Breast epithelium (tissue), 4 donors: Measurements from ENCODE around the gene TMEM54. TPM values are rescaled to one million over a fixed set of nuclear protein-coding genes. Genes with fewer than 3 reads are reported as not detected.

Experiments used
- DNase-seq, 2 donors: peaks; one replicate each; pipeline ENCODE4 v3.0.0-alpha.2; 2019; ENCODE audit warnings: low spot score in 2 of 2
- H3K27ac ChIP-seq, 2 donors: fragments of 200-600 bp; sonication (generic) in 1 of 2; one replicate each; pipeline ENCODE4 v1.5.1; 2016 to 2019; ENCODE audit warnings: mild to moderate bottlenecking in 1 of 2
- H3K27me3 ChIP-seq, 2 donors: fragments of 200-600 bp; sonication (generic) in 1 of 2; one replicate each; pipeline versions ENCODE4 v1.5.1 to v1.6.0; 2017 to 2019; ENCODE audit warnings: control low read depth in 1 of 2, mild to moderate bottlenecking in 1 of 2
- H3K36me3 ChIP-seq: fragments of 200-600 bp; one replicate; pipeline ENCODE4 v1.5.1; 2019
- H3K4me1 ChIP-seq, 2 donors: fragments of 200-600 bp; sonication (generic); one replicate each; pipeline ENCODE4 v1.5.1; 2016 to 2019; ENCODE audit warnings: control low read depth in 1 of 2
- H3K4me3 ChIP-seq, 3 donors: fragments of 200-600 bp; sonication (generic); 1 replicate in 2 of 3; 2 replicates in 1 of 3; pipeline ENCODE4 v1.5.1; 2016 to 2019; ENCODE audit warnings: mild to moderate bottlenecking in 3 of 3, moderate library complexity in 2 of 3
- H3K9me3 ChIP-seq, 2 donors: fragments of 200-600 bp; sonication (generic) in 1 of 2; one replicate each; pipeline ENCODE4 v1.5.1; 2016 to 2019; ENCODE audit warnings: control low read depth in 1 of 2
- POLR2A ChIP-seq: fragments of 450-650 bp; IDR thresholded peaks from one replicate; pipeline ENCODE4 v1.6.1; 2016; ENCODE audit warnings: antibody characterized with exemption, mild to moderate bottlenecking, moderate library complexity
- POLR2AphosphoS5 ChIP-seq, 3 donors: sonication (generic); formaldehyde crosslinking; IDR thresholded peaks; one replicate each; pipeline ENCODE4 v1.6.1; 2017; ENCODE audit warnings: antibody characterized with exemption in 3 of 3
- intact Hi-C: fragments of 100-400 bp; cut with DNase I; formaldehyde crosslinking; loops from one replicate; pipeline ENCODE4 v1.15.1; 2023; ENCODE audit warnings: low total_unique reads
- total RNA-seq, 3 donors: library from RNA; depleted of rRNA; stranded (reverse); fragments of >200 nt; gene quantifications; one replicate each; pipeline ENCODE4 v1.1.0, GENCODE V29; 2016
- TF ChIP-seq, protein P1 (sequence below), 3 donors: fragments of 450-650 bp; IDR thresholded peaks; one replicate each; pipeline ENCODE4 v1.5.1; 2016 to 2017; ENCODE audit warnings: antibody characterized with exemption in 3 of 3, mild to moderate bottlenecking in 3 of 3, moderate library complexity in 3 of 3

Gene TMEM54
- total RNA-seq, 3 donors from 2014 or later = 26.9 to 109 (median 94.8) TPM

- H3K9me3 ChIP-seq = no peaks in the 10 kb centered on the region
- no peaks in the 10 kb centered on the region for H3K27me3 ChIP-seq
- no peak overlapping the region for H3K27ac ChIP-seq
- peaks cover 3 to 4% of the 10 kb centered on the region in 2 donors for H3K4me1 ChIP-seq
- TF ChIP-seq, protein P1, sequence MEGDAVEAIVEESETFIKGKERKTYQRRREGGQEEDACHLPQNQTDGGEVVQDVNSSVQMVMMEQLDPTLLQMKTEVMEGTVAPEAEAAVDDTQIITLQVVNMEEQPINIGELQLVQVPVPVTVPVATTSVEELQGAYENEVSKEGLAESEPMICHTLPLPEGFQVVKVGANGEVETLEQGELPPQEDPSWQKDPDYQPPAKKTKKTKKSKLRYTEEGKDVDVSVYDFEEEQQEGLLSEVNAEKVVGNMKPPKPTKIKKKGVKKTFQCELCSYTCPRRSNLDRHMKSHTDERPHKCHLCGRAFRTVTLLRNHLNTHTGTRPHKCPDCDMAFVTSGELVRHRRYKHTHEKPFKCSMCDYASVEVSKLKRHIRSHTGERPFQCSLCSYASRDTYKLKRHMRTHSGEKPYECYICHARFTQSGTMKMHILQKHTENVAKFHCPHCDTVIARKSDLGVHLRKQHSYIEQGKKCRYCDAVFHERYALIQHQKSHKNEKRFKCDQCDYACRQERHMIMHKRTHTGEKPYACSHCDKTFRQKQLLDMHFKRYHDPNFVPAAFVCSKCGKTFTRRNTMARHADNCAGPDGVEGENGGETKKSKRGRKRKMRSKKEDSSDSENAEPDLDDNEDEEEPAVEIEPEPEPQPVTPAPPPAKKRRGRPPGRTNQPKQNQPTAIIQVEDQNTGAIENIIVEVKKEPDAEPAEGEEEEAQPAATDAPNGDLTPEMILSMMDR (IDR thresholded peaks at IDR 0.05) = no peak
- TF ChIP-seq POLR2A (no peak), POLR2AphosphoS5 (IDR thresholded peaks at IDR 0.05) (no peak)
- no peak overlapping the region for H3K4me3 ChIP-seq
- DNase-seq = no peak
- intact Hi-C loops = no loop called here
- H3K36me3 ChIP-seq = no peaks in the 10 kb centered on the region
Measured at GRCh38 chr1:32904797-32905196, 3.6 kb upstream of the TMEM54 start.

DNA sequence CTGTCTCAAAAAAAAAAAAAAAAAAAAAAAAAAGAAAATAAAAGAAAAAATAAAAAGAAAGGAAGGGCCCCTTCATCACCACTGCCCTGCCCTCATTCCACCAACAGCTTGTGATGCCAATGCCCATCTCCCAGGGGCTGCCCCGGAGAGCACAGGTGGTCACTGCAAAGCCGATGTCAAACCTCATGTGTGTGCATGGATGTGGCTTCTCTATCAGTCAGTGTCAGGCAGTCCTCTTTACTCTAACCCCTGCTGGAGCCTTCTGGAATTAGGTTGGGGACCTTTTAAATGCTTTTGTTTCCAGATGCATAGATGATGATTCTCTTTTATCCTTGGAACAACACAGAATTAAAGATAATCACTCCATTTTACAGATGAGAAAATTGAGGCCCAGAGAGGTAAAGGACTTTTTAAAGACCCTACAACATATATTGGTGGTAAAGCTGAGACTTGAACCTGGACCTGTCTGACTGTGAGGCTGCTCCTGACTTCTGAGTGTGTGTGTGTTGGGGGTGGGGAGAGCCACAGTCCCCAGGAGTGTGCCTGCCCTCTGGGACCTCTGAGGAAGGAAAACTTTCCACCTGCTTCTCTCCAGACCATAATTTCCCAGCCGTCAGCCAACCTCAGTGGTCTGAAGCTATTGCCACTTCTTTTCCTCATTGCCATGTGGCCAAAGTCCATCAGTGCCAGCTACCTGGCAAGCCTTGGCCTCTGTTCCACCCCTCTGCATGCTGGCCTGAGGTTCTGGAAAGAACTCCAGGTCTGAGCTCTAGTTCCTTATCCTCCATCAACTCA lies 3.0 kb upstream of the TMEM54 start:
- no peaks in the 10 kb centered on the region for H3K36me3 ChIP-seq
- intact Hi-C loops = no loop called here
- TF ChIP-seq POLR2AphosphoS5 (IDR thresholded peaks at IDR 0.05) = no peak
- TF ChIP-seq, protein P1 (IDR thresholded peaks at IDR 0.05) = no peak
- DNase-seq = no peak
- H3K9me3 ChIP-seq = no peaks in the 10 kb centered on the region
- H3K27ac ChIP-seq = no peak overlapping the region
- peaks cover 3 to 4% of the 10 kb centered on the region in 2 donors for H3K4me1 ChIP-seq
- no peak overlapping the region for H3K4me3 ChIP-seq
- no peaks in the 10 kb centered on the region for H3K27me3 ChIP-seq

DNA sequence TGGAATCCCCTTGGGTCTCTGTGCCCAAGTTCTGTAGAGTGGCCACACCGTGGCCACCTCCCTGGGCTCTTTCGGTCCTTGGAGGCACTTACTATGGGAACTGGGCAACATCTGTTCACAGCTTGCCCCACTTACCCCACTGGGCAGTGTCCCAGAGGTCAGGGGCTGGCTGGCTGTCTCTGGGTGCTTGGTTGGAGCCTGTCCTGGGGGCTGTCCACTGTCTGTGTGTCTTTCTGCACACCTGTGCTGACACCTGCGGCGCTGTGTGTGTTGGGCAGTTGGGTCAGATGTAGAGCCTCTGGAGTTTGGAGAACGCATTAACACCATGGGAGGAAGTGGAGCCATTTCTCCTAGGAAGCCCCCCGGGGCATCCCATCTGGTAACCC lies 1.3 kb upstream of the TMEM54 start:
- H3K4me1 ChIP-seq = peaks cover 3 to 4% of the 10 kb centered on the region in 2 donors
- no peaks in the 10 kb centered on the region for H3K9me3 ChIP-seq
- intact Hi-C loops = no loop called here
- no peak for DNase-seq
- no peak for TF ChIP-seq POLR2A
- no peaks in the 10 kb centered on the region for H3K27me3 ChIP-seq
- H3K4me3 ChIP-seq = no peak overlapping the region
- H3K36me3 ChIP-seq = no peaks in the 10 kb centered on the region
- H3K27ac ChIP-seq = no peak overlapping the region

GRCh38 chr1:32901823-32902534 lies 790 bp upstream of the TMEM54 start:
- Histone ChIP-seq H3K27ac (peak overlapping the region; percentile 68 to 72), H3K27me3 (no peaks in the 10 kb centered on the region), H3K36me3 (no peaks in the 10 kb centered on the region), H3K4me1 (peaks cover 3 to 4% of the 10 kb centered on the region in 2 donors), H3K4me3 (peak overlapping the region; percentile 52 to 99 (median 78)), H3K9me3 (no peaks in the 10 kb centered on the region)
- intact Hi-C loops = no loop called here
- no peak for TF ChIP-seq POLR2AphosphoS5 (IDR thresholded peaks at IDR 0.05)
- TF ChIP-seq, protein P1 (IDR thresholded peaks at IDR 0.05) = no peak
- no peak for TF ChIP-seq POLR2A
- DNase-seq = no peak

DNA sequence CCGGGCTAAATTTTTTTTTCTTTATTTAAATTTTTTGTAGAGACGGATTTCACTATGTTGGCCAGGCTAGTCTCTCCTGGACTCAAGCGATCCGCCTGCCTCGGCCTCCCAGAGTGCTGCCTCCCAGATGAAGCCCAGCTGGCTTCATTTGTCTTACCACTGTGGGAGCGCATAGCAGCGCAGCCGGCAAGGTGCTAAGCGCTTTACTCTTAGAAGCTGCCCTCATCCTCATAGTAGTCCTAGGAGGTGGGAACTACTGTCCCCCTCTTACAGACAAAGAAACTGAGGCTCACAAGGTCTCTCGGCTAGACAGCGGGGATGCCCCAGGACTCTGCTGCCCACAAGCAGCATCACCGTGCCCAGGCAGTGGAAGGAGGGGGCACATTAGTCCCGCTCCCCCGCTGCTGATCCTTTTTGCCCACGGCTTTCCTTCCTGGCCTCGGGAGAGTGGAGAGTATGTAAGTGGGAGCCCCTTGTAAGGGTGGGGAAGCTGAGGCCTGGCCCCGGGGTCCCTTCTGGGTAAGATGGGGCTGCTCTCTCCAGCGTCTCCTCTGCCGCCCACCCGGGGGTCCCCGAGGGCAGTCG lies 726 bp downstream of the TMEM54 start:
- no peaks in the 10 kb centered on the region for H3K36me3 ChIP-seq
- peak overlapping the region; percentile 54 to 72 for H3K27ac ChIP-seq
- H3K4me3 ChIP-seq = peak overlapping the region; percentile 52 to 99 (median 78)
- H3K4me1 ChIP-seq = peaks cover 3 to 4% of the 10 kb centered on the region in 2 donors
- TF ChIP-seq, protein P1 (IDR thresholded peaks at IDR 0.05) = no peak
- TF ChIP-seq POLR2A (no peak), POLR2AphosphoS5 (IDR thresholded peaks at IDR 0.05) (no peak)
- no peak for DNase-seq
- H3K9me3 ChIP-seq = no peaks in the 10 kb centered on the region
- intact Hi-C loops = no loop called here
- H3K27me3 ChIP-seq = no peaks in the 10 kb centered on the region
